GM21529 (cell line): ENCODE results near the gene METTL15.
"Not testable (repeated sequence)": the region's sequence is repeated elsewhere in the genome, so short reads cannot be mapped to it uniquely, and the experiment has no call there.

ENCODE experiments used
- ATAC-seq: cut with Tn5 transposase; IDR thresholded peaks from one replicate; pipeline ENCODE4 v1.9.1; 2021; ENCODE audit not compliant: unreplicated experiment

The METTL15 gene

DNA sequence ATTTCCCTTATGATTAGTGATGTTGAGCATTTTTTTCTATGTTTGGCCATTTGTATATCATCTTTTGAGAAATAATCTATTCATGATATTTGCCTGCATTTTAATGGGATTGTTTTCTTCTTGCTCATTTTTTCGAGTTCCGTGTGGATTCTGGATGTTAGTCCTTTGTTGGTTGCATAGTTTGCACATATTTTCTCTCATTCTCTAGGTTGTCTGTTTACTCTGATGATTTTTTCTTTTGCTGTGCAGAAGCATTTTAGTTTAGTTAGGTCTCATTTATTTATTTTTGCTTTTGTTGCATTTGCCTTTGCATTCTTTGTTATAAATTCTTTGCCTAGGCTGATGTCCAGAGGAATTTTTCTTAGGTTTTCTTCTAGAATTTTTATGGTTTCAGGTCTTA, 87.3 kb downstream of the METTL15 start:
- no peak for ATAC-seq

DNA sequence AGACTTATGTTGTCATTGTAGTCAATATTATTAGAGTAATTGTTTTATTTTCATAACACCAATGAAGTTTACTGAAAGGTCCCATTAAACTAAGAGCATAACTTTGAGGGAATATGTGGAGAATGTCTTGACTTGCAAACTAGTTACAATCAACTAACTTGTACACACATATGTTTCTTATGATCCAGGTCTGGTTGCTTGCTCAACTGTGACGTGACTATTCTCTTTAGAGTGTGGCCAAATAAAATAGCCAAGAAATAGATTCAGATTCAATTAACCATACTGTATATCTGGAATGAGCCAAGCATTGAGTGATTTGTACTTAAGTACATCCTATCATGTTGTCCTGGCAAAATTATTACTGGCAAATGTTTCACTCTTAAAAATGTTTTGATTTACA, 101.7 kb downstream of the METTL15 start:
- ATAC-seq, result no peak

DNA sequence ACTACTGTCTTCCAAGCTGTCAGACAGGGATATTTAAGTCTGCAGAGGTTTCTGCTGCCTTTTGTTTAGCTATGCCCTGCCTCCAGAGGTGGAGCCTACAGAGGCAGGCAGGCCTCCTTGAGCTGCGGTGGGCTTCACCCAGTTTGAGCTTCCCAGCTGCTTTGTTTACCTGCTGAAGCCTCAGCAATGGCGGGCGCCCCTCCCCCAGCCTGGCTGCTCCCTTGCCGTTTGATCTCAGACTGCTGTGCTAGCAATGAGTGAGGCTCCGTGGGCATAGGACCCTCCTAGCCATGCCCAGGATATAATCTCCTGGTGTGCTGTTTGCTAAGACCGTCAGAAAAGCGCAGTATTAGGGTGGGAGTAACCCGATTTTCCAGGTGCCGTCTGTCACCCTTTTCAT, 113.9 kb downstream of the METTL15 start:
- ATAC-seq, result not testable (repeated sequence)

DNA sequence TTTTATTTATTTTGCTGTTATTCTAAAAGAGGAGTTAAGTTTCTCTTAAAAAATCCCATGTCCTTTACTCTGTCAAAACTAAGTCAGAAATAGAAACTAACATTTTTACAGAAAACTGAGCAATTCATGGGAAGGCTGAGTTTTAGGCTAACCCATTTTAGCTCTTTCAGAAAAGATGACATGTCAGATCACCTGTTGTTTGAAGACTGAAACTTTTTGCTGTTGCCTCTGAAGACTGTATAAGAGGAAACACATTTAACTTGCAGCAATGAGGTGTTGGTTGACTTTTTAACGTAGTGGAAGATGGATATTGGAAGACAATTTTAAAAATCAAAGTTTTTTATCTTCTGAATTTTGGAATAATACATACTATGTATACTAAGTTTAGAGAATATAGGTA, 115.4 kb downstream of the METTL15 start:
- peak; percentile 96 for ATAC-seq

DNA sequence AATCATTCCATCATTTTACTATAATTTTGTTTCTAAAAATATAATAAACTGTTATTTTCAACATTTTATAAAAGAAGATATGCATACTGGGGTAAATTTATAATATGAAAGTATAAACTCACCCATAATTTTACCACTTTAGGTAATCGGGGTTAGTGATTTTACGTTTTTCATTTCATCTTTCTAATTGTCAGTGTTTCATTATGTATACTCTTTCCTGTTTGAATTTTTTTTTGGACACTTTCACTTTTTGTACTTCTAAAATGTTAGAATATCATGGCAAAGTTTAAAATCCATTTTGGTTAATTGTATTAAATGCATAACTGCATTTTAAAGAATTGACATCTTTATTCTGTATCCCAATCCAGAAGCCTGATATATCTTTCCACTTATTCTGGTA, 115.8 kb downstream of the METTL15 start:
- ATAC-seq, result no peak

DNA sequence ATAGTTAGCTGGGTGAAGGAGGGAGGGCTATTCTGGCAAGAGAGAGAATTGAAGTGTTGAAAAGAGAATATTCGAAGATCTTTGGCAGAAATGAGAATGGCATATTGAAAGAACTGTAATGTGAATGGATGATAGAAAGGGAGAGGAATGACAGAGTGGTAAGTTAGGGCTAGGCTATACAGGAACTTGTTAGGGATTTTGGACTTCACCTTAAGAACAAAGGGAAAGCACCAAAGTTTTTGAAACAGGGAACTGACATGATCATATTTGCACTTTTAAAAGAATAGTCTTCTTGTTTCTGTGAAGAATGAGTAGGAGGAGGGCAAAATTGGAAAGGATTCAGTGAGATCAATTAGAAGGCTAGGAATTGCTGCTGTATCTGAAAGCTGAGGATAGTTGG, 119.3 kb downstream of the METTL15 start:
- ATAC-seq, result no peak

DNA sequence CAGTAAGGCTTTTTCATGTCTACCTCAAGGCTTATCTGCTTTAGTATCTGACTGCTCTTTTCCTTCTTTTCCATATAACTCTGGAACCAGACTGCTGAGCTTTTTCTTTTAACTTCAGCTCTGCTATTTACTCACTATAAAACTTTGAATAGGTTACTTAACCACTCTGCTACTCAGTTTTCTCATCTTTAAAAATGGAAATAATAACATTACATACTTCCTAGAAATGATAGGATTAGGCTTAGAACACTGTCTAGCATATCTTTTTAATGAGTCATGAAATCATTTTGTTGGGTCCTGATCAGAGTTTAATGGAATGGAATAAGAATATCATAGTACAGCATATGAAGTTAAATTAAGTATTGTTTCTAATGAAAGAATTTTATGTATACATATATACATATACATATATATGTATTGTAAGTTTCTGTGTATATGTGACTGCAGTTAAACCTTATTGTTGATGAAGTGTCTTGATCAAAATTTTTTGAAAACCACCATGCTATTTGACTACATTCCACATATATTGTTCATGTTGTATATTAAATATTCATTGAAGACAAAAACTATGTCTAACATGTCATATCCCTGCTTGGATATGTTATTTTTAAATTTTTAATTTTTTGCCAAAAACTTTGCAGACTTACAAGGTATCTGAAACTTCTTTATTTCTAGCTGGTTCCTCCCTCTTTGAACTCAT, 120.2 kb downstream of the METTL15 start:
- no peak for ATAC-seq

DNA sequence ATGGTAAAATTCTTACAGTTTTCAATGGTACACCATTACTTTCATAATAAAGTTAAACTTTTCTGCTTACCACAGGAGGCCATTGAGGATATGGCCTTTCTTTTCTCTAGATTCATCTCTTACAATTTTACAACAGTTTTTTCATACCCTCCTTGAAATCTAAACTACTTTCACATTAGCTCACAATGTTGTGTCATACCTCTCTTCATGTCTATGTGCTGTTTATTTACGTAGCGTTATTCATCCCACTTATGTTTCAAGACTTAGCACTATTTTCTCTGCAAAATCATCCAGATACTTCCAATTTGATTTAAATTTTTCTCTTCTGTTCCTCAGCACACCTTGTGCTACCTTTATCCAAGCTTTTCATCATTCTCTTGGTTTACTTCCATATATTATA, 123.3 kb downstream of the METTL15 start:
- ATAC-seq, result no peak

DNA sequence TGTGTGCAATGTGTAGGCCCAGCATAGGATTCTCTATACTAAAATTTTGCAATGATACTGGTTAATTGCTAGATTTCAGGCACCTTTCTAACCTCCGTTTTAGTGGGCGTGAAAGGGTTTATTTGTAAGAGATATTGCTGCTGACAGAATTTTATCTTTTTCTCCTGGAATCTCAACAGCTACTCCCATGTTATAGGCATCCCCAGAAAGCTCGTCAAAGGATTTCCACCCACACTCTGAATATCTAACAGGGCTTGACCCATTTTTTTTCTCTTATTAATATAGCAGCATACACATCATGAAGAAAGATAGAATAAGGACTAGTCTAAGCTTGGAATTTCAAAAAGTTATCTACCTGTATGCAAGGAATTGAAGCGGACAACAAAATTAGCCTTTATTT, 124.5 kb downstream of the METTL15 start:
- ATAC-seq, result no peak

DNA sequence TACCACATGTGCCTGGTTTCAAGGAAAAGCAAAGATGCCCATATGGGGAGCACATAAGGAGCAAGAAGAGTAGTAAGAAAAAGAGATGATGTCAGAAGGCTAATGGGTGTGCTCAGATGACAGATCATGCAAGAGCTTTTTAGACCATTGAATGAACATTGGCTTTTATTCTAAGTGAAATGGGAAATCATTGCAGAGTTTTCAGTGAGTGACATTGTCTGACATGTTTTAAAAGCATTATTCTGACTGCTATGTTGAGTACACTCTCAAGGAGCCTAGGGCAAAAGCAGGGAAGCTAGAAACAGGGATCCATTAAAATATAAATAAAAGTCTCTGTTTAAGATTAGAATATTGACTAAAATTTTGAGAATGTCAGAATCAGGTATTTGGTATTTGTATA, 133.6 kb downstream of the METTL15 start:
- ATAC-seq, result no peak

DNA sequence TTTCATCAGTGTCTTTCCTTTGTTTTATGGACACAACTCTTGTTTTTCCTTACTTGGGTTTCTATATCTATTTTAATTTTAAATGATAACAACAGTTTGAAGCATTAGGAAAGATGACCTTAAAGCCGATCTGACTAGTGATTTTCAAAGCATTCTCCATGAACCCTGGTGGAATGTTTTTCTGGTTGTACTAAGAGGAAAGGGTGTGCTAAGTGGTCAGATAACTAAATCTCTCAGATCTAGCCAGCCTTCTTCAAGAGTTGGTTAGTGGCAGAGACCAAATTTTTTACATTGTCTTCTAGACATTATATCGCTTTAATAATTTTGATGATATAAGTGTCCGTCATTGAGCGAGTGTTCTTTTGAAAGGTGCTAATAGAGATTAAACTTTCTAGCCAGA, 134.4 kb downstream of the METTL15 start:
- no peak for ATAC-seq

DNA sequence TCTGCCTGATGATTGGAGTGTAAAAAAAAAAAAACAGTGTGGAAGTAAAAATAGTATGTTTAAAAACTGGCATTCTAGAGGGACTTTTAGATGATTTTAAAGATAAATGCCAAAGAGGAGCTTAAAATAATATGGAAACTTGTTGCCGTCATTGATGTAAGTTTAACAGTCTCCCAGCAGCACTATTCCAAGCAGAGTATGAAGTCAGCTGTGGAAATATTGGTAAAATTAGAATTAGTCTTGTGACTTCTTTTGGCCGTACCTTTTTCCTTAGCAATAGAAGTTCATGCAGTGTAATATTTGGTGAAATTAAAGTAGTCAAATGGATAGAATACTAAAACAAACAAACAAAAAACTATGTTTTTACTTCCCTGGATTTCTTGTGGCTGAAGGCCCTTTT, 134.9 kb downstream of the METTL15 start:
- ATAC-seq, result no peak

DNA sequence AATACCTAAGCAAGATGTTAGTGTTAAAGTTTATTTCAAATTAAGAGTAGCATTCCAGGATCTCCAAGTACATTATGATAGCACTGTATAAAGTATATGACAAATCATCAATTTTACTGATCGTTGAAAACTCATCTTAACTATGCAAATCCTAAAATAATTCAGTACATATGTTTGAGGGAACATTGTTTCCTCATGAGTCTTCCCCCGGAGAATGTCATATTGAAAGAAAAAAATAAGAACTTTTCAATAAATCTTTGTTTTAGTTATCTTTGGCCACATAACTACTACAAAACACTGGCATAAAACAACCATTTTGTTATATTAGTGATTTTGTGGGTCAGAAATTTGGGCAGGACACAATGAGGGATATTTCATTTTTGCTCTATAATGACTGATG, 135.4 kb downstream of the METTL15 start:
- no peak for ATAC-seq

DNA sequence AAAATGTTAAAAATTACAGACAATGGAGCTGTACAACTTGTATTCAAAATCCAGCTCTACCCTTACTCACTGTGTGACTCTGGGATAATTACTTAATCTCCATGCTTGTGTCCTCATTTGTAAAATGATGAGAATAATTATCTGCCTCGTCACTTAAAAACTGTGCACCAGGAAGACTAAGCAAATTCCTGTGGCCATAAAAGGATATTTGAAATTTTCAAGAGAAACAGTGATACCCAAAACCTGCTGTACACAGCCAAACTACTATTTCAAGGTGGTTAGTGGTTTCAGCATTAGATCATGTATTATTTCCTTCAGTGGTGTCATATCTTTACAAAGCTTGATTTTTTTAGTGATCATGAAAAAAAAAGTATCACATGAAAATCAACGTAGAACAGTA, 136.9 kb downstream of the METTL15 start:
- ATAC-seq, result no peak

DNA sequence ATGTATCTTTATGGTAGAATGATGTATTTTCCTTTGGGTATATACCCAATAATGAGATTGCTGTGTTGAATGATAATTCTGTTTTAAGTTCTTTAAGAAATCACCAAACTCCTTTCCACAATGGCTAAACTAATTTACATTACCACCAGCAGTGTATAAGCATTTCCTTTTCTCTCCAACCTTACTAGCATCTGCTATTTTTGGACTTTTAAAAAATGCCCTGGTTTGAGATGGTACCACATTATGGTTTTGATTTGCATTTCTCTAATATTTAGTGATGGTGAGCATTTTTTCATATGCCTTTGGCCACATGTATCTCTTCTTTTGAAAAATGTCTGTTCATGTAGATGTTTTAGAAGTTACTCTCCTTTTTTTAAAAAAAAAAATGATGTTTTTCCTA, 142.0 kb downstream of the METTL15 start:
- ATAC-seq, result no peak

DNA sequence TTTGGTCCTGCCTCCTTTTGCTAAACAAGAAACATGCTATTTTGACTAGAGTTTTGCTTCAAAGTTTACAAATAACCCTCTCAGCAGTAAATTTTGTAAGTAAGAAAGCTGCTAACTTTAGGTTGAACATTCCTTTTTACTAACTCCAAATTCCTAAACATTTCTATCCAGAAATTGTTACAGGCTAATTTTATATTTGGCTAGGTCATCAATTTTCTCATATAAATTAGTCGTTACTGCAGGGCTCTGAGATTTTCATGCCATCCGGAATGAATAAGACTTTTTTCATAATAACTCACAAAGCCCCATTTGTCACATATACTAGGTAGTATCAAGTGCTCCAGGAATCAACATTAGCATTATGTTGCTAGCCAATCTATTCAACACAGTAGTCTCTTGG, 143.1 kb downstream of the METTL15 start:
- no peak for ATAC-seq

DNA sequence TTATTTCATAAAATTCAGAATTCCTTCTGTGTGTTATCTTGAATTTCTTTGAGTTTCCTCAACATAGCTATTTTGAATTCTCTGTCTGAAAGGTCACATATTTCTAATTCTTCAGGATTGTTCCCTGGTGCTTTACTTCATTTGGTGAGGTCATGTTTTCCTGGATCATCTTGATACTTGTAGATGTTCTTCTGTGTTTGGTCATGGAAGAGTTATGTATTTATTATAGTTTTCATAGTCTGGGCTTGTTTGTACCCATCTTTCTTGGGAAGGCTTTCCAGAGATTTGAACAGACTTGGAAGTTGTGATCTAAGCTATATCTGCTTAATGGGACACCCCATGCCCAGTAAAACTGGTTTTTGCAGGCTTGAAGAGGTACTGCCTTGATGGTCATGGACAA, 149.6 kb downstream of the METTL15 start:
- no peak for ATAC-seq

DNA sequence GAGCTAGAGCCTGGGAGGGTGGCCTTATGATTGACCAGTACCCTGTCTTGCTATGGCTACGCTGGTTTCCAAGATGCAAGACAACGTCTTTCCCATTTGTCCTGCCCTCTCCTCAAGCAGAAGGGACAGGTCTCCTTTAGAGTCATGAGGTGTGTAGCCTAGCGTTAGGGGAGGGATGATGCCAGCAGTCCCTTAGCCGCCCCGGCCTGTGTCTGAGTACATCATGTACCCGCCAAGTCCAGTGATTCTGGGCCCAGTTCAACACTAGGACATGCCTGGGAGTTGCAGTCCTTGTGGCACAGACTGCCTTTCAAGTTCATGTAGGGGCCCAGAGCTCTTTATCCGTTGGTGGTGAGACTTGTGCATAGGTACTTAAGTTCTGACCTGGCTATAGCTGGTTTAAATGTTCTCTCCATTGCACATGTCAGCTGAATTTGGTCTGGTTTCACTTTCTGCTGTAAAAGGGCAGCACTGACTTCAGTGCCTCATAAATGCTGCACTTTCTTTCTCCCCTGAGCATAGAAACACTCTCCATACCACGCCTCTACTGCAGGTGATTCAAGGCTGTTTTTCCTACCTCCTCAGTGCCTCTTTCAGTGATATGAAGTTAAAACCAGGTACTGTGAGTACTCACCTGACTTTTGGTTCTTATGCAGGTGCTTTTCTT, 151.1 kb downstream of the METTL15 start:
- peak; percentile 77 for ATAC-seq

DNA sequence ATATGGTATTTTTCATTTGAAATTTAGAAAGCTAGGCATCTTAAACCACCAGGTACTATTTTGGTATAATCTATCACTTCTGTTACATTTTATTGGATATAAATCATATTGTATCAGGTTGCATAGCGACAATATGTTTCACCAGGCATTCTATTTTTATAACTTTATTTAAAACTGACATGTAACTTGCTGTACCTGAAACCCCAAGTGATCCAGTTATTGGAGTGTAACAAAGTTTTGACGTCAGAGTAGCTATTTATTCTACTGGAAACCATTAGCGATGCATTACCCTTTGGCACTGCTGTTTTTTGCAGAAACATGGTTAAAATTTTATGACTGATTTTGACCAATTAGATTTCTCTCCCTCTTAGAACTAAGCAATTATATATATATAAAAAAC, 160.7 kb downstream of the METTL15 start:
- no peak for ATAC-seq

DNA sequence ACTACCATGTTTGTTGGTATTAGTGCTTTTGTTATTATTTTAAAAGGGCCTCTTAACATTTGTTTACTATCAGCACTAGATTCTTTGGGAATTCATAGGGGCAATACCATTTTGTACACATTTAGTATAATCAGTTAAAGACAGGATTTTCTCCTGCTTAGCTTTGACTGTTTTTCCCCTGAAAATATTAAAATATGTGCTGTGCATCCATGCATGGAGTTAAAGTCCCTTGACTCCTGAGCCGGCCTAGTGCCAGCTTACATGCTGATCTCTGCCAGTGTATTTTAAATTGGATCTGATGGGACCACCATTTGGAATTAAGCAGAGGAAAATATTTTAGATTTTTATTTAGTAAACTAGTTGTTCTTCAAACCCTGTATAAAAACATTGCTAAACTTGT, 161.4 kb downstream of the METTL15 start:
- no peak for ATAC-seq

DNA sequence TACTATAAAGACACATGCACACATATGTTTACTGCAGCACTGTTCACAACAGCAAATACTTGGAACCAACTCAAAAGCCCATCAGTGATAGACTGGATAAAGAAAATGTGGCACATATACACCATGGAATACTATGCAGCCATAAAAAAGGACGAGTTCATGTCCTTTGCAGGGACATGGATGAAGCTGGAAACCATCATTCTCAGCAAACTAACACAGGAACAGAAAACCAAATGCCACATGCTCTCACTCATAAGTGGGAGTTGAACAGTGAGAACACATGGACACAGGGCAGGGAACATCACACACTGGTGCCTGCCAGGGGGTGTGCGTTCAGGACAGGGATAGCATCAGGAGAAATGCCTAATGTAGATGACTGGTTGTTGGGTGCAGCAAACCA, 164.1 kb downstream of the METTL15 start:
- not testable (repeated sequence) for ATAC-seq

DNA sequence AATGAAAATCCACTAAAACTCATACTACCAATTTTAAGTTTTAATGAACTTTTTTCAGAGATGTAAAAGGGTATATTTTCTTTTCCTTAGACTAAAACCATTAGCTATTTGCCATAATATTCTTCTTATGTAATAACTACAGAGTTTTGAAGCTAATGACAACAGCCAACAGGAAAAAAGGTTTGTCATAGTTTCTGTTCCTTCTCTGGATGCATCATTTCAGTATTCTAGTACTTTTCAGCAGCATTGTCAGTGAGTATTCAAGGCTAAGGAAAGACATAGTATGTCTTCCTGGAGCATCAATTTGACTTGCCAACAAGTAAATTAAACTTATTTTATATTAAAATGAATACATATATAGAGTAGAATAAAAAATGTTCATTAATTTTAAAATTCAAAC, 166.0 kb downstream of the METTL15 start:
- peak; percentile 66 for ATAC-seq

DNA sequence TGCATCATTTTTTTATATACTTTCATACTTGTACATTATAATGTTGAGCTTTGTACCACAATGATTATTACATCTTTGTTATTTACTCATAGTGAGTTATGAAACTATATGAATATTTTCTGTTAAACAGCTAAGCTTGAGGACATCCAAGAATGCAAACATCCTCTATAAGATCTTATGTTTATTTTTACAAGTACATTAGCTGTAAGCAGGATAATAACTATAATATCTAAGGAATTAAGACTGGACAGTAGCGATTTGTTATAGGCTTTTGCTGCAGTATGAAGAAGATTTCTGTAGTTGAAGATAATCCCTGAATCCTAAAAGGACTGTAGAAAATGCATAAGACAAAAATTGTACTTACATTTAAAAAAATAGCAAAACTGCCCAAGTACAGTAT, 176.0 kb downstream of the METTL15 start:
- no peak for ATAC-seq
